ENCODE measurements around the gene DIP2B.

DNA sequence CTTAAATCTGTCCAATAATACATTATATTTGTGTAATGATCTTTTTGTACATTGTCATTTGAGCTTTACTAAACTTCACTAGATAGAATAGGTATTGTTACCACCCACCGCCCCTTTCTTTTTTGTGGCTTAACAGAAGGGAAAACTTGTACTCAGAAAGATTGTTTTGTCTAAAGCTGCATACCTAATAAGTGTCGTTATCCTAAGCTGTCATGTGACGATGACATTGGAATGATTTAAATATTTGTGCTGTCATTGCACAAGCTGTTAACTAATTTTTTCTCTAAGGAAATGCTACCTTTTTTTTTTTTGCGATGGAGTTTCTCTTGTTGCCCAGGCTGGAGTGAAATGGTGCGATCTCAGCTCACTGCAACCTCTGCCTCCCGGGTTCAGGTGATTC, 3.6 kb downstream of the DIP2B start:
- TF ChIP-seq, protein P1, sequence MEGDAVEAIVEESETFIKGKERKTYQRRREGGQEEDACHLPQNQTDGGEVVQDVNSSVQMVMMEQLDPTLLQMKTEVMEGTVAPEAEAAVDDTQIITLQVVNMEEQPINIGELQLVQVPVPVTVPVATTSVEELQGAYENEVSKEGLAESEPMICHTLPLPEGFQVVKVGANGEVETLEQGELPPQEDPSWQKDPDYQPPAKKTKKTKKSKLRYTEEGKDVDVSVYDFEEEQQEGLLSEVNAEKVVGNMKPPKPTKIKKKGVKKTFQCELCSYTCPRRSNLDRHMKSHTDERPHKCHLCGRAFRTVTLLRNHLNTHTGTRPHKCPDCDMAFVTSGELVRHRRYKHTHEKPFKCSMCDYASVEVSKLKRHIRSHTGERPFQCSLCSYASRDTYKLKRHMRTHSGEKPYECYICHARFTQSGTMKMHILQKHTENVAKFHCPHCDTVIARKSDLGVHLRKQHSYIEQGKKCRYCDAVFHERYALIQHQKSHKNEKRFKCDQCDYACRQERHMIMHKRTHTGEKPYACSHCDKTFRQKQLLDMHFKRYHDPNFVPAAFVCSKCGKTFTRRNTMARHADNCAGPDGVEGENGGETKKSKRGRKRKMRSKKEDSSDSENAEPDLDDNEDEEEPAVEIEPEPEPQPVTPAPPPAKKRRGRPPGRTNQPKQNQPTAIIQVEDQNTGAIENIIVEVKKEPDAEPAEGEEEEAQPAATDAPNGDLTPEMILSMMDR (IDR thresholded peaks at IDR 0.05; ENCODE audit: low read depth, low read length) = no peak
- TF ChIP-seq POLR2A (IDR thresholded peaks at IDR 0.05; ENCODE audit: extremely low read depth, insufficient read length) (no peak), MAX (IDR thresholded peaks at IDR 0.05; ENCODE audit: low read depth, low read length) (no peak)

Measured in NB4 (cell line).